CD4-positive, alpha-beta T cell treated with Interleukin-15 for 4 hours (primary cell): Measurements from ENCODE around the gene WASHC1.
A peak's percentile ranks its signal among the peaks of the same experiment; 100 is the strongest.
"Not testable (repeated sequence)": the region's sequence is repeated elsewhere in the genome, so short reads cannot be mapped to it uniquely, and the experiment has no call there.

Experiments used
- DNase-seq: peaks from one replicate; pipeline ENCODE4 v3.0.0-alpha.2; 2020; ENCODE audit warnings: low spot score

WASHC1 gene

DNA sequence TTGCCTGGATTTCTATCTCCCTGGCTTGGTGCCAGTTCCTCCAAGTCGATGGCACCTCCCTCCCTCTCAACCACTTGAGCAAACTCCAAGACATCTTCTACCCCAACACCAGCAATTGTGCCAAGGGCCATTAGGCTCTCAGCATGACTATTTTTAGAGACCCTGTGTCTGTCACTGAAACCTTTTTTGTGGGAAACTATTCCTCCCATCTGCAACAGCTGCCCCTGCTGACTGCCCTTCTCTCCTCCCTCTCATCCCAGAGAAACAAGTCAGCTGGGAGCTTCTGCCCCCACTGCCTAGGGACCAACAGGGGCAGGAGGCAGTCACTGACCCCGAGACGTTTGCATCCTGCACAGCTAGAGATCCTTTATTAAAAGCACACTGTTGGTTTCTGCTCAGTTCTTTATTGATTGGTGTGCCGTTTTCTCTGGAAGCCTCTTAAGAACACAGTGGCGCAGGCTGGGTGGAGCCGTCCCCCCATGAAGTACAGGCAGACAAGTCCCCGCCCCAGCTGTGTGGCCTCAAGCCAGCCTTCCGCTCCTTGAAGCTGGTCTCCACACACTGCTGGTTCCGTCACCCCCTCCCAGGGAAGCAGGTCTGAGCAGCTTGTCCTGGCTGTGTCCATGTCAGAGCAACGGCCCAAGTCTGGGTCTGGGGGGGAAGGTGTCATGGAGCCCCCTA, 15.0 kb downstream of the WASHC1 start:
- DNase-seq, result not testable (repeated sequence)

GRCh38 chr9:11206-11605, 18.1 kb downstream of the WASHC1 start:
- DNase-seq, result peak; percentile 48

- not testable (repeated sequence) for DNase-seq
Measured at GRCh38 chr9:10653-11053, 18.6 kb downstream of the WASHC1 start.

DNA sequence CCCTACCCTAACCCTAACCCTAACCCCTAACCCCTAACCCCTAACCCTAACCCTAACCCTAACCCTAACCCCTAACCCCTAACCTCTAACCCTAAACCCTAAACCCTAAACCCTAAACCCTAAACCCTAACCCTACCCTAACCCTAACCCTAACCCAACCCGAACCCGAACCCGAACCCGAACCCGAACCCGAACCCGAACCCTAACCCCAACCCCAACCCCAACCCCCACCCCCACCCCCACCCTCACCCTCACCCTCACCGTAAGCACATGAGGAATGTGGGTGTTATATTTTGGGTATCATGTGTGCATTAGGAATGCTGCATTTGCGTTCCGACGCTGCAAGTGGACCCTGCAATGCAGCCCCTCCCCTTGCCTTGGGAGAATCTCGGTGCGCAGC, 19.0 kb downstream of the WASHC1 start:
- not testable (repeated sequence) for DNase-seq
